Measurements from ENCODE around the gene SEMA6B.
"Not testable (repeated sequence)": the region's sequence is repeated elsewhere in the genome, so short reads cannot be mapped to it uniquely, and the experiment has no call there.

Gene SEMA6B, protein sequence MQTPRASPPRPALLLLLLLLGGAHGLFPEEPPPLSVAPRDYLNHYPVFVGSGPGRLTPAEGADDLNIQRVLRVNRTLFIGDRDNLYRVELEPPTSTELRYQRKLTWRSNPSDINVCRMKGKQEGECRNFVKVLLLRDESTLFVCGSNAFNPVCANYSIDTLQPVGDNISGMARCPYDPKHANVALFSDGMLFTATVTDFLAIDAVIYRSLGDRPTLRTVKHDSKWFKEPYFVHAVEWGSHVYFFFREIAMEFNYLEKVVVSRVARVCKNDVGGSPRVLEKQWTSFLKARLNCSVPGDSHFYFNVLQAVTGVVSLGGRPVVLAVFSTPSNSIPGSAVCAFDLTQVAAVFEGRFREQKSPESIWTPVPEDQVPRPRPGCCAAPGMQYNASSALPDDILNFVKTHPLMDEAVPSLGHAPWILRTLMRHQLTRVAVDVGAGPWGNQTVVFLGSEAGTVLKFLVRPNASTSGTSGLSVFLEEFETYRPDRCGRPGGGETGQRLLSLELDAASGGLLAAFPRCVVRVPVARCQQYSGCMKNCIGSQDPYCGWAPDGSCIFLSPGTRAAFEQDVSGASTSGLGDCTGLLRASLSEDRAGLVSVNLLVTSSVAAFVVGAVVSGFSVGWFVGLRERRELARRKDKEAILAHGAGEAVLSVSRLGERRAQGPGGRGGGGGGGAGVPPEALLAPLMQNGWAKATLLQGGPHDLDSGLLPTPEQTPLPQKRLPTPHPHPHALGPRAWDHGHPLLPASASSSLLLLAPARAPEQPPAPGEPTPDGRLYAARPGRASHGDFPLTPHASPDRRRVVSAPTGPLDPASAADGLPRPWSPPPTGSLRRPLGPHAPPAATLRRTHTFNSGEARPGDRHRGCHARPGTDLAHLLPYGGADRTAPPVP

DNA sequence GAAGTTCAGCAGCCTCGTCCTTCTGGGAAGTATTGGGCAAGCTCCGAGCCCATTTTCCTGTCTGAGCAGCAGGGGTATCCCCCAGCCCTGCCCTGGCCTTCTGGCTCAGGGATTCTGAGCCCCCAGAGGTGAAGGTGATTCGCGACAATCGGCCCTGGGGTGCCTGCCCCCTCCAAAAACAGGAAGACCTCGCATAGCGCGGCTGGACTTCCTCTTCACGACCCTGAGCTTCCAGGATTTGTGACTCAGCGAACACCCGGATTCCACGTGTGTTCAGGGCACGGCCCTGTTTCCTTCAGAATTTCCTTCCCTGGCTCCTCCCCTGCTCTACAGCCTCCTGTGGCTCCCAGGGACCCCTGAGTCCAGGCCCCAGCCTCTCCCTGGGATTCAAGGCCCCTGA, at the start of gene SEMA6B:
TSS of gene SEMA6B (minus strand) at position 116 of the 400 bp plus-strand sequence. CDS start 1,227 bp downstream, outside the sequence.
- no peak for DNase-seq

DNA sequence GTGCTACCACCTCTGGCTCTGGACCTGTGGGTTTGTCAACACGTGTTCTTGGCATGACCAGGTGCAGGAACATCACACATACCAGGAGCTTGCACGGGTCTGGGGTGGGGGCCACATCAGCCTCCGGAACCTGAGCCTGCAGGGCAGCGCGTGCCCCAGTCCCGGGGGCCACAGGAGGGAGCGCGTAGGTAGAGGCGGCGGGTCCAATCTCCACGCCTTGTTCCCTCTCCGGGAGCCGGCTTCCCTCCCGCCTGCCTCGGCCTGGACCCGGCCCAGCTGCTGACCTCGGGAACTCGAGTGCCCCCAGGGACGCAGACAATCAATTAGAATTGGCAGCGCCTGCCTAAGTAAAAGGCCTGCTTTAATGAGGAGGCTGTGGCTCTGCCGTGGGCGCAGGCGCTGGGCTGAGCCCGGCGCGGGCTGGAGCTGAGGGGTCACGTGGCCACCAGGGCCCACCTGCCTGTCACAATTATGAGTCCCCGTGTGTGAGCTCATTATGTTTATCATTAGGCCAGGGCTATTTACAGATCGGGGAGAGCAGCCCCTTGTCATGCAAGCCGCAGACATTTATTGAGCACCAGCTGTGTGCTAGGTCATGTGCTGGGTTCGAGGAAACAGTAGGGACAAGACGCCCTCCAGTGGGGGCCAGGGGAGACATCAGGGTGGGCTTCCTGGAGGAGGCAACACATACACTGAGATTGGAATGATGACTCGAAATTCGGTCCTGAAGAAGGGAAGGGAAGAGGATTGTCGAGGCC, 47.6 kb upstream of the SEMA6B start:
- no peak for DNase-seq

DNA sequence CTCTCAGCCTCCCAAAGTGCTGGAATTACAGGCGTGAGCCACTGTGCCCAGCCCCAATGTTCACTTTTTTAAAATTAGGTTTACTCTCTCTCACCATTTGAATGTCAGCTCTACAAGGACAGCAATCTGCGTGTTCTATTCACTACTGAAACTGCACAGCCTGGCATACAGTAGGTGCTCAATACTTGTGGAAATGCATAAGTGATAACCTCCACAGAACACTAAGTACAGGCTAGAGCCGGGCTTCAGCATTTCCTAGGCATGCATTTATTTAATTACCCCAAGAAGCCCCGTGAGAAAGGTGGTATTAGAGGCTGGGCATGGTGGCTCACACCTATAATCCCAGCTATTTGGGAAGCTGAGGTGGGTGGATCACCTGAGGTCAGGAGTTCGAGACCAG, 46.7 kb upstream of the SEMA6B start:
- no peak for DNase-seq

DNA sequence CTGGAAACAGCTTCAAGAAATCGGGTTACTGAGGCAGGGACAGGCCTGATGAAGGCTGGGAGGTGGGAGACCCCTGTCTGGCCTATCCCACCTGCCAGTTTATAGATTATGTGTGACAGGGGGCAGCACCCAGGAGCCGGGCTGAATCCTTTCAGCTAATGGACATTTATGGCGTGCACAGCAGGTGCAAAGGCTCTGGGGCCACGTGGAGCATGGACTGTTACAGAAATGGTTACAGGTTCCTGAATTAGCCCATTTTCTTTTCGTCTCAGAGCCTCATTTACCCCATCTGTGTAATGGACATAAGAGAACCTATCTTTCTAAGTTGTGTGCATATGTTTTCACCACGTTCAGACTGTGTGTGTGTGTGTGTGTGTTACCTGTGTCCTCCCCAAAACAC, 45.4 kb upstream of the SEMA6B start:
- no peak for DNase-seq

DNA sequence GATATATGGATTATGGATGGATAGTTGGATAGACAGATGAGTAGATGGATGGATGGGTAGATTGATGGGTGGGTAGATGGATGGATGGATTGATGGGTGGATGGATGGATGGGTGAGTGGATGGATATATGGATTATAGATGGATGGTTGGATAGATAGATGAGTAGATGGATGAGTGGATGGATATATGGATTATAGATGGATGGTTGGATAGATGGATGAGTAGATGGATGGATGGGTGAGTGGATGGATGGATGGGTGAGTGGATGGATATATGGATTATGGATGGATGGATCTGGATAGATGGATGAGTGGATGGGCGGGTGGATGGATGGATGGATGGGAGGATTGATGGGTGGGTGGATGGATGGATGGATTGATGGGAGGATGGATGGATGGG, 43.4 kb upstream of the SEMA6B start:
- DNase-seq, result no peak

DNA sequence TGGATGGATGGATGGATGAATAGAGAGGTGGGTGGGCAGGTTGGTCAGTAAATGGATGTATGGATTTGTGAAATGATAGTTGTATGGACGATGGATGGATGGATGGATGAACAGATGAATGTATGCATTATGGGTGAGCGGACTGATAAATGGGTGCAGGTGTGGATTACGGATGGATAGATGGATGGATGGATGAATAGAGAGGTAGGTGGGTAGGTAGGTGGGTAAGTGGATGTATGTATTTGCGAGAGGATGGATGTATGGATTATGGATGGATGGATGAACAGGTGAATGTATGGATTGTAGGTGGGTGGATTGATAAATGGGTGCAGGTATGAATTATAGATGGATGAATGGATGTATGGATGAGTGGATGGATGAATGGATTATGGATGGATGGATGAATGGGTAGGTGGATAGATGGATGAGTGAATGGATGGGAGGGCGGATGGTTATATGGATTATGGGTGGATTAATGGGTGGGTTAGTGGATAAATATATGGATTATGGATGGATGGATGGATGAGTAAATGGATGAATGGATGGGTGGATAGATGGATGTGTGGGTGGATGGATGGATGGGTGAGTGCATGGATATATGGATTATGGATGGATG, 42.8 kb upstream of the SEMA6B start:
- no peak for DNase-seq

DNA sequence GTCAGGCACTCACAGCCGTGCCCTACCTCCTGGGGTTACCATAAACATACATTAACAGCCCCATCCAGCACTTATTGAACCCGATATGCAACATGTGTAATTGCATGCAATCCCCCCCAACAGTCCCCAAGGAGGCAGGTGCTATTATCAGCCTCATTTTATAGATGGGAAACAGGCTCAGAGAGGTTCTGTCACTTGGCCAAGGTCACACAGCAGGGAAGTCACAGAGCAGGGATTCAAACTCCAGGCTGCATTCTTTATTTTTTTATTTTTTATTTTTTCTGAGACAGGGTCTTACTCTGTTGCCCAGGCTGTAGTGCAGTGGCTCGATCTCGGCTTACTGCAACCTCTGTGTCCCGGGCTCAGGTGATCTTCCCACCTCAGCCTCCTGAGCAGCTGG, 41.4 kb upstream of the SEMA6B start:
- DNase-seq, result no peak

DNA sequence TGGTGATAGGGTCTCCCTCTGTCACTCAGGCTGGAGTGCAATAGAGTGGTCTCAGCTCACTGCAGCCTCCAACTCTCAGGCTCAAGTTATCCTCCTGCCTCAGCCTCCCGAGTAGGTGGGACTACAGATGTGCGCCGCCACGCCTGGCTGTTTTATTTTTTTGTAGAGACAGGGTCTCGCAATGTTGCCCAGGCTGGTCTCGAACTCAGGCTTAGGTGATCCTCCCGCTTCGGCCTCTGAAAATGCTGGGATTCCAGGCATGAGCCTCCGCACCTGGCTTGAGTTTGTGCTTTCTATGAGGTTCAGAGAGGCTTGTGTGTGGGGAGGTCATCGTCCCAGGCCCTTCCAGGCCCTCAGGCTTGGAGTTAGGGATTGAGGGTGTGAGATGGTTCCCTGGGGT, 40.6 kb upstream of the SEMA6B start:
- no peak for DNase-seq

DNA sequence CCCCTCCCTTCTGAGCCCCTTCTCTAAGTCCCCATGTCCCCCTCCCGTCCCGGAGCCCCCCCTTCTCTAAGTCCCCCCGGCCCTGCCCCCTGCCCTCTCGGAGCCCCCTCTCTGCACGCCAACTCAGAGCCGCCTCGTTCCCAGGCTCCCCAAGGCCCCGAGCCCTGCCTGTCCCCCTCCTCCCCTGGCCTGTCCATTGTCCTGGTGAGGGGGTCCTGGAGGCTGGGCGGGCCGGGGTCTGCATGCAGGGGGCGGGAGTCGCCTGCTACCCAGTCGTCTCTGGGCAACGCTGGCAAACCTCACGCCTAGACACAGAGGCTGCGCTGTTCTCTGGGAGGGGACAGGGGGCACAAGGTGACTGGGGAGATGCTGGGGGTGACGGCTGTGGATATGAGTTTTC, 39.2 kb upstream of the SEMA6B start:
- no peak for DNase-seq

DNA sequence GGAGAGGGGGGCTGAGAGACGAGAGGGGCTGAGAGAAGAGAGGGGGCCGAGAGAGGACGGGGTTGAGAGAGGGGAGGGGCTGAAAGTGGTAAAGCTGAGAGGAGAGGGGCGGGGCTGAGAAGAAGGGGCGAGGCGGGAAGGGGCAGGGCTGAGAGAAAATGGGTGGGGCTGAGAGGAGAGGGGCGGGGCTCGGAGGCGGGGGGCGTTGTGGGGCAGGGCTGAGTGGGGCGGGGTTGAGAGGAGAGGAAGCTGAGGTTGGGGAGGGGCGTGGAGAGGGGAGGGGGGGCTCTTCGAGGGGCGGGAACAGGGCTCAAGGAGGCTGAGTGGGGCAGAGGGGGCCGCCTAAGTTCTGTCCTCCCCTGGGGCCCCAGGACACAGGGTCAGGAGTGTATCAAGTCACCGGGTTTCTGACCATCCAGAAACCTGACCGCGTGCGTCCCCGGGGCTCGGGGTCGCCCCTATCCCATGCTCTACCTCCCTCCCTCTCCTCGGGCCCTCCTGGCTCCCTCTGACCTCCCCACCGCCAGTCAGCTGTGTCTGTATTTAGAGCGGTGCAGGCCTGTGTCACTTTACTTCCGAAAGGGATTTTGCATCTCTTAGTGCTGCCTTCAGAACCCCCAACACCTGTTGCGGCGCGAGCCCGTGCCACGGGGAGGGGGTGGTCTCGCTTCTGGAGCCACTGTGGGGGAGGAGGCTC, 38.6 kb upstream of the SEMA6B start:
- DNase-seq, result no peak

DNA sequence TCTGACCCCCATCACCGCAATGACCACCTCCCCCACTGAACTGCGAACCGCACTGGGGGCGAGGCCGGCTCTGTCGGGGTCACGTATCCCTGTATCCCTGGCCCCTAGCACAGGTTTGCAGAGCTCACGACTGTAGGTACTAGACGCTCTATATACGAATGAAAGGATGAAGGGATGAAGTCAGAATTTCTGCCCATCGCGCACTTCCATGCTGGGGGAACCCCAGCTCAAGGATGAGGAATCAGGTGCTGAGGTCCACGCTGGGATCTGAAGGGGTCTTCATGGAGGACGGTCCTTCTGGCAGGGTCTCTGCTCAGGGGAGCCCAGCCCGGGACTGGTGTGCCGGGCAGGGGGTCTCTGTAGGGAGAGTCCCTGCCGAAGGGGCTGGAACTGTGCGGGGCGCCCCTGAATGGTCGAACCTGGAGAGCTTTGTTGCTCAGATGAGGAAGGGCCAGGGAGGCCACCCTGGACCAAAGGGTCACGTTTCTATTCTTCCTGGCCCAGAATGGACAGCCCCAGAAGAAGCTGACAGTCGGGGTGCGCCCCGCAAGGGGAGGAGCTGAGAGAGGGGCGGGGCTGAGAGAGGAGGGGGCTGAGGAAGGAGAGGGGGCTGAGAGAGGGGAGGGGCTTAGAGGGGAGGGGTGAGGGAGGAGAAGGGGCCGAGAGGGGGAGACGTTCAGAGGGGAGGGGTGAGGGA, 37.9 kb upstream of the SEMA6B start:
- DNase-seq, result no peak

DNA sequence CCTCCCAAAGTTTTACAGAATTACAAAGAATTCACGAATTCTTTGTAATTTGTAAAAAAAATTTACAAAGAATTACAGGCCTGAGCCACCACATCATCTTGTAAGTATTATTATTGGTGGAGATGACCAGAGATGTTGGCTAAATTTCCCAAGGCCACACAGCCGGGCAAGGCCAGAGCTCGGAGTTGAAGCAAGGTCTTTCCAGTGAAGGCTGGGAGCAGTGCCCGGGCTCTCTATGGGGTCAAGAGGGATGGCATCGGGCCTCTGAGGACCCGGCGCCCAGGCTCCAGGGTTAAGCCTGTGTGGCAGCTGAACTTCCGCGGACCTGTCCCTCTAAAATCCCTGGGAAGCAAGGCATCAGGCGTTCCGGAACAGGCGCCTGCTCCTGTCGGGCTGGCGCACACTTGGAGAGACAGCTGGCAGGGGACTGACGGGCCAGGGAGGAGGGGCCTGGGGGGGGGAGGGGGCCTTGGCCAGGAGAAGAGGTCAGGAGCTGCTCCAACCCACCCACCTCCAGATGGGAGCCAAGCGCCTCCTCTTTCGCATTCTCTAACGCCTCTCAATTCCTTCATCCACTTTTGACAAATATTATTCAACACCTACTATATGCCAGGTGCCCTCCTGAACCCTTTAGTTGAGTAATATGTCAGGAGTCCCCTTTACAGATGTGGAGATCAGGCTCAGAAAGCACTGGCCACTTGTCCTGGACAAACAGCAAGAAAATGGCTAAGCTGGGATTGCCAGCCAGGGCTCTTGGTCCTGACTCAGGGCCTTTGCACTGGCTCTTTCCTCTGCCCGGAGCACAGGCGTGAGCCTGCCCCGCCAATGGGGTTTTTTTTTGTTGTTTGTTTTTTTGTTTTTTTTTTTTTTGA, 36.8 kb upstream of the SEMA6B start:
- DNase-seq, result no peak

DNA sequence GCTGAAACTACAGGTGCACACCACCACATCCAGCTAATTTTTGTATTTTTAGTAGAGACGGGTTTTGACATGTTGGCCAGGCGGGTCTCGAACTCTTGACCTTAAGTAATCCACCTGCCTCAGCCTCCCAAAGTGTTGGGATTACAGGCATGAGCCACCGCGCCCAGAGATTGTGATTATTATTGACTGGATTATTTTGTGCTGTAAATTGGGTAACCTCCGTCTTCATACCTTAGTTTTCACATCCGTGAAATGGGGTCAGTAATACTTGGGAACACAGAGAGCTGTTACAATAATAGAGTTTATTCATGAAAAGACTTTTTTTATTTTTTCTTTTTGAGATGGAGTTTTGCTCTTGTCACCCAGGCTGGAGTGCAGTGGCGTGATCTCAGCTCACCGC, 35.7 kb upstream of the SEMA6B start:
- not testable (repeated sequence) for DNase-seq

DNA sequence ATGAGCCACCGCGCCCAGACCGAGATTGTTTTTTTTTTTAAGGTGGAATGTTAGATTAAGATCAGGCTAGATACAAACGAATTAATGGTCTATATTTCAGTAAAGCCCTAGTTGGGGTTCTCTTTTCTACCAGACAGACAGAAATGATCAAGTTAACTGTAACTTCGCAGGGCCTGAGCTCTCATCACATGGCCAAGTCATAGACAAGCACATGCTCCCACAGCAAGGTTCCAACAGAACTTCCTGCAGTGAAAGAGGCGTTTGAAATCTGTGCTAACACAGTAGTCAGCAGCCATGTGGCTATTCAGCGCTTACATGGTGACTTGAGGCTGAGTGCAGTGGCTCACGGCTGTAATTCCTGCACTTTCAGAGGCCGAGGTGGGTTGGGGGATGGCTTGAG, 34.7 kb upstream of the SEMA6B start:
- no peak for DNase-seq

DNA sequence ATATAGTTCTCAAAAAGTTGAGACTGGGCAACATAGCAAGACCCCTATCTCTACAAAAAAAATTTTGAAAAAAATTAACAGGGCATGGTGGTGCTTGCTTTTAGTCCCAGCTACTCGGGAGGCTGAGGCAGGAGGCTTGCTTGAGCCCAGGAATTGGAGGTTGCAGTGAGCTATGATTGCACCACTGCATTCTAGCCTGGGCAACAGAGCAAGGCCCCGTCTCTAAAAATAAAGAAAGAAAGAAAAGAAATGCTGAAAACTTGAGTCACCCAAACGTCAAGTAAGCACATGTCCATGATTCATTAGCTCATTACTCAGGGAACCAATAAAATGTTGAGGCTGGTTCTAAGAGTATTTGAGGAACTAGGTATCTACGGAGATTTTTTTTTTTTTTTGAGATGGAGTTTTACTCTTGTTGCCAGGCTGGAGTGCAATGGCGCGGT, 33.9 kb upstream of the SEMA6B start:
- peak; percentile 37 to 56 for DNase-seq

DNA sequence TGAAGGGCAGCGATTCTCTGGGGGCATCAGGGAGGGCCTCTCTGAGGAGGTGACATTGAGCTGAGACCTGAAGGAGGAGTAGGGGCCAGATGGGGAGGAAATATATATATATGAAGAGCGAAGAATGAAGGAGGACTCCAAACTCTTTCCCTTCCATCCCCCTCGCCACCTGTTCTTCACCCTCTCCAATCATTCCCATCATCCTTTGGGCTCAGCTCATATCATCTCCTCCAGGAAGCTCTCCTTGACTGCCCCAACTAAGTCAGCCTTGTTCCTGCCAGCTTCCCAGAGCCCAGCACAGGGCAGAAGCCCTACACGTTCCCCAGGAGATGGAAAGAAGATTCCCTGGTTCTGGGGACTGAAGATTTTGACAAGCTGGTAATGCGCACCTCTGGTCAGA, 33.0 kb upstream of the SEMA6B start:
- DNase-seq, result no peak

DNA sequence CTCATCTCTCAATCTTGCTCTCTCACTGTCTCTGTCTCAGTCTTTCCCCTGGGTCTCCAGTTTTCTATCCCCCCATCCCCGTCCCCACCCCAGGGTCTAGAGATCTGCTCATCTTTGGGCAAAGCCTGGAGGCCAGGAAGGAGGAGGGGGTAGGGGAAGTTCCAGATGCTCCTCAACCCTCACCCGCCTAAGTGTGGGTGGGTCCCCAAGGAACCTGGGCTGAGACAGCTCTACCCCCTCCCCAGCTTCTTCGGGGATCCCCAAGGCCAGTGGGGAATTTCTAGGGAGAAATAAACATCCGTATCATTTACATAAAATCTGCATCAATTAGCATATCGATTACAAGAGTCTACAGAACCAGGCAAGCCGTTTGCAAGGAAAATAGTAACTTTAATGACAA, 31.8 kb upstream of the SEMA6B start:
- no peak for DNase-seq

DNA sequence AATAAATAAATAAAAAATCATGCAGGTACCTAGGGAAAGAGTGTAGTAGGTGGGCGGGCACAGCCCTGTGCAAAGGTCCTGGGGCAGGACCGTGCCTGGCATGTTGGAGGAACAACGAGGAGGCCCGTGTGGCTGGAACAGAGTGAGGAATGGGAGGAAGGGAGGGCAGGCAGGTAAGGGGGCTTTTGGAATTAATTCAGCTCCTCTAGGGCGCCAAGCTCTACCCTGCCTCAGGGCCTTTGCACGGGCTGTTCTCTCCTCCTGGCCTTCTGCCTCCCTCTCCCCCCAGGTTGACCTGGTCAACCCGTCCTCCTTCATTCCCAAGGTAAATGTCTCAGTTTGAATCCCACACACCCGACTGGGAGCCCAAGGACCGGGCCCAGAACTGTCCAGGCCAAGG, 31.1 kb upstream of the SEMA6B start:
- DNase-seq, result no peak

DNA sequence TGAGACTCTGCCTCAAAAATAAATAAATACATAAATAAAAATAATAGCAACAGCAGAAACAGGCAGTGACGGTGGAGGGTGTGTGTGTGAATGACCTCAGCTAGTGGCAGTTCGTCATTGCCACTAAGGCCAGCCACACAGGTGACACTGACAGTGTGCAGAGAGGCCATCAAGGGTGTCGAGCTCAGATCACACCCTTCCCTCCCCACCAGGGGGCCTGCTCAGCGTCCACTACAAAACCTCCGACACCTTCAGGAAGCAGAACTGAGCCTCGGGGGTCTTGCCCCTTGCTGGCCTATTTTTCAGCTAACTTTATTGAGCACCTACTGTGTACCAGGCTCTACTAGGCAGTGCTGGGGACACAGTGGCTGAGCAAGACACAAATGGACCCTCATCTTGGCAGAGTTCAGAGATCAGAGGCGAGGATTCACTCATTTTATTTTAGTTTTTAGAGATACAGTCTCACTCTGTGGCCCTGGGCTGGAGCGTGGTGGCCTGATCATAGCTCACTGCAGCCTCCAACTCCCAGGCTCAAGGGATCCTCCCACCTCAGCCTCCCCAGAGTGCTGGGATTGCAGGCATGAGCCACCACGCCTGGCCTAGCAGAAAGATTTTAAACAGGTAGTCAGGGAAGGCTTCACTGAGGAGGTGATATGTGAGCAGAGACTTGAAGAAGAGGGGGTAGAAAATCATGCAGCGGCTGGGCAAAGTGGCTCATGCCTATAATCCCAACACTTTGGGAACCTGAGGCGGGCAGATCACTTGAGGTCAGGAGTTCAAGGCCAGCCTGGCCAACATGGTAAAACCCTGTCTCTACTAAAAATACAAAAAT, 30.3 kb upstream of the SEMA6B start:
- DNase-seq, result peak; percentile 17 to 22

All from AML-193 (cell line).